Measurements from ENCODE around the gene PRR5. TPM values are rescaled to one million over a fixed set of nuclear protein-coding genes. Genes with fewer than 3 reads are reported as not detected.
"Not testable (repeated sequence)": the region's sequence is repeated elsewhere in the genome, so short reads cannot be mapped to it uniquely, and the experiment has no call there.

PRR5 gene
- total and polyA plus RNA-seq, 2 donors (not counting 1 experiment from before 2014, with no cell fraction given) = 18.4 to 36.1 TPM

- H3K9me3 ChIP-seq (ENCODE audit: control extremely low read depth in 1 of 3, control insufficient read depth in 2 of 3, insufficient read depth in 1 of 3, low read length in 2 of 3) = peaks cover 0 to 2% (median 0%) of the 10 kb centered on the region in 3 donors
- no peak overlapping the region for H3K9ac ChIP-seq (ENCODE audit: low read length)
- no peaks in the 10 kb centered on the region for H3K79me2 ChIP-seq (ENCODE audit: control insufficient read depth, insufficient read depth, low read length)
- Mint-ChIP-seq H3K27ac (no peak overlapping the region), H3K9me3 (ENCODE audit: insufficient read depth) (no peaks in the 10 kb centered on the region), H3K4me3 (no peak overlapping the region), H3K27me3 (peaks cover 3% of the 10 kb centered on the region), H3K4me1 (no peaks in the 10 kb centered on the region)
- no peak overlapping the region for H3K4me3 ChIP-seq (ENCODE audit: control extremely low read depth in 1 of 5, extremely low read depth in 1 of 5, insufficient read depth in 1 of 5, low read depth in 2 of 5, low read length in 4 of 5)
- ChIA-PET POLR2A (no interaction called here), CTCF (interaction anchor here (0.9 to 1.6 kb wide), 2 partner anchors 9 to 41 kb away, joined by 3 read pairs; no protein-coding TSS in a partner anchor)
- no peaks in the 10 kb centered on the region for H4K20me1 ChIP-seq (ENCODE audit: control insufficient read depth, insufficient read depth, low read length, poor library complexity, severe bottlenecking)
- WGBS (ENCODE audit: insufficient coverage) = 80% methylated on average over 5 of the region's 5 CpGs
- DNase-seq (no peak), ATAC-seq (ENCODE audit: low read depth) (no peak)
- no peak overlapping the region for H2AFZ ChIP-seq (ENCODE audit: insufficient read depth, low read depth, low read length, poor library complexity, severe bottlenecking)
- intact Hi-C loops (cut with micrococcal nuclease) = no loop called here
- H3K4me2 ChIP-seq (replicated peaks; ENCODE audit: low read depth, low read length, poor library complexity, severe bottlenecking) = no peak overlapping the region
- H3K27ac ChIP-seq (ENCODE audit: low read length in 2 of 2) = no peak overlapping the region
- TF ChIP-seq, protein P1, sequence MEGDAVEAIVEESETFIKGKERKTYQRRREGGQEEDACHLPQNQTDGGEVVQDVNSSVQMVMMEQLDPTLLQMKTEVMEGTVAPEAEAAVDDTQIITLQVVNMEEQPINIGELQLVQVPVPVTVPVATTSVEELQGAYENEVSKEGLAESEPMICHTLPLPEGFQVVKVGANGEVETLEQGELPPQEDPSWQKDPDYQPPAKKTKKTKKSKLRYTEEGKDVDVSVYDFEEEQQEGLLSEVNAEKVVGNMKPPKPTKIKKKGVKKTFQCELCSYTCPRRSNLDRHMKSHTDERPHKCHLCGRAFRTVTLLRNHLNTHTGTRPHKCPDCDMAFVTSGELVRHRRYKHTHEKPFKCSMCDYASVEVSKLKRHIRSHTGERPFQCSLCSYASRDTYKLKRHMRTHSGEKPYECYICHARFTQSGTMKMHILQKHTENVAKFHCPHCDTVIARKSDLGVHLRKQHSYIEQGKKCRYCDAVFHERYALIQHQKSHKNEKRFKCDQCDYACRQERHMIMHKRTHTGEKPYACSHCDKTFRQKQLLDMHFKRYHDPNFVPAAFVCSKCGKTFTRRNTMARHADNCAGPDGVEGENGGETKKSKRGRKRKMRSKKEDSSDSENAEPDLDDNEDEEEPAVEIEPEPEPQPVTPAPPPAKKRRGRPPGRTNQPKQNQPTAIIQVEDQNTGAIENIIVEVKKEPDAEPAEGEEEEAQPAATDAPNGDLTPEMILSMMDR (IDR thresholded peaks at IDR 0.05) = no peak
- no peak for TF ChIP-seq EZH2 (IDR thresholded peaks at IDR 0.05; ENCODE audit: borderline replicate concordance, insufficient read depth, low read depth, low read length, poor library complexity, severe bottlenecking)
- H3K27me3 ChIP-seq (replicated peaks in 1 of 4; ENCODE audit: control extremely low read depth in 1 of 4, control insufficient read depth in 3 of 4, insufficient read depth in 4 of 4, low read length in 3 of 4) = no peaks in the 10 kb centered on the region
- H3K36me3 ChIP-seq (replicated peaks in 1 of 2; ENCODE audit: control extremely low read depth in 1 of 2, control insufficient read depth in 1 of 2, extremely low read depth in 1 of 2, insufficient read depth in 2 of 2, low read length in 1 of 2) = no peaks in the 10 kb centered on the region
- peaks cover 0 to 3% of the 10 kb centered on the region in 2 donors for H3K4me1 ChIP-seq (ENCODE audit: control insufficient read depth in 2 of 2, insufficient read depth in 2 of 2, low read length in 2 of 2)
Measured at GRCh38 chr22:44739024-44739423, 37.0 kb downstream of the PRR5 start.

- H3K4me1 ChIP-seq (ENCODE audit: control insufficient read depth in 2 of 2, insufficient read depth in 2 of 2, low read length in 2 of 2); H3K27ac ChIP-seq (ENCODE audit: low read length in 2 of 2); H3K4me3 ChIP-seq (ENCODE audit: control extremely low read depth in 1 of 5, extremely low read depth in 1 of 5, insufficient read depth in 1 of 5, low read depth in 2 of 5, low read length in 4 of 5); H3K36me3 ChIP-seq (replicated peaks in 1 of 2; ENCODE audit: control extremely low read depth in 1 of 2, control insufficient read depth in 1 of 2, extremely low read depth in 1 of 2, insufficient read depth in 2 of 2, low read length in 1 of 2); POLR2A ChIA-PET; H3K9me3 Mint-ChIP-seq (ENCODE audit: insufficient read depth); intact Hi-C loops (cut with micrococcal nuclease); DNase-seq; H3K27me3 ChIP-seq (replicated peaks in 1 of 4; ENCODE audit: control extremely low read depth in 1 of 4, control insufficient read depth in 3 of 4, insufficient read depth in 4 of 4, low read length in 3 of 4); ATAC-seq (ENCODE audit: low read depth); H3K4me2 ChIP-seq (replicated peaks; ENCODE audit: low read depth, low read length, poor library complexity, severe bottlenecking); H3K4me3 Mint-ChIP-seq; H3K79me2 ChIP-seq (ENCODE audit: control insufficient read depth, insufficient read depth, low read length); H3K27me3 Mint-ChIP-seq; H3K27ac Mint-ChIP-seq; H3K4me1 Mint-ChIP-seq; H4K20me1 ChIP-seq (ENCODE audit: control insufficient read depth, insufficient read depth, low read length, poor library complexity, severe bottlenecking); H2AFZ ChIP-seq (ENCODE audit: insufficient read depth, low read depth, low read length, poor library complexity, severe bottlenecking); H3K9ac ChIP-seq (ENCODE audit: low read length); H3K9me3 ChIP-seq (ENCODE audit: control extremely low read depth in 1 of 3, control insufficient read depth in 2 of 3, insufficient read depth in 1 of 3, low read length in 2 of 3): not testable (repeated sequence)
- CTCF ChIA-PET = interaction anchor here (1.6 kb wide), 1 partner anchor 42 kb away, joined by 3 read pairs; no protein-coding TSS in a partner anchor
- 71% methylated on average over 2 of the region's 10 CpGs for WGBS (ENCODE audit: insufficient coverage)
Measured at GRCh38 chr22:44739666-44740065, 37.7 kb downstream of the PRR5 start.

Data from B cell (primary cell).